ENCODE data around the gene LONP1.

- TF ChIP-seq TAF1 (IDR thresholded peaks at IDR 0.05; ENCODE audit: borderline replicate concordance, low read depth, low read length) (no peak), POLR2A (IDR thresholded peaks at IDR 0.05; ENCODE audit: low read depth, low read length) (no peak)
These were observed 64.5 kb downstream of the LONP1 start for GRCh38 chr19:5655412-5655811.

Measured in GM12892 (cell line).